ENCODE data around the gene ACOT8. TPM values are rescaled to one million over a fixed set of nuclear protein-coding genes. Genes with fewer than 3 reads are reported as not detected.

The ACOT8 gene
- total RNA-seq, 1 experiment from 2014 or later, result 19.5 TPM

DNA sequence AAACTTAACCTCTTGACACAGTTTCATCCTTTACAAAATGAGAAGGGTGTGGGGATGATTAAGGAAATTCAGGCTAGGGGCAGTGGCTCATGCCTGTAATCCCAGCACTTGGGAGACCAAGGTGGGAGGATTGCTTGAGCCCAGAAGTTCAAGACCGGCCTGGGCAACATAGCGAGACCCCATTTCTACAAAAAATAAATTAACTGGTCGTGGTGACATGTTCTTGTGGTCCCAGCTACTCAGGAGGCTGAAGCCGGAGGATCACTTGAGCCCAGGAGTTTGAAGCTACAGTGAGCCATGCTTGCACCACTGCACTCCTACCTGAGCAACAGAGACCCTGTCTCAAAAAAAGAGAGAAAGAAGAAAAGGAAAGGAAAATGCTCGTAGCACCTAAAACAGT, 9.3 kb upstream of the ACOT8 start:
- intact Hi-C loops (cut with micrococcal nuclease), result no loop called here
- BruUV-seq (replicated peaks), result no TSS peak
- no peak for DNase-seq (ENCODE audit: unreplicated experiment)
- Mint-ChIP-seq H3K9me3 (ENCODE audit: unreplicated experiment) (no peaks in the 10 kb centered on the region), H3K27me3 (ENCODE audit: insufficient read depth, unreplicated experiment) (no peaks in the 10 kb centered on the region), H3K4me1 (ENCODE audit: insufficient read depth, unreplicated experiment) (peaks cover 7% of the 10 kb centered on the region), H3K27ac (ENCODE audit: low read depth, unreplicated experiment) (no peak overlapping the region), H3K36me3 (ENCODE audit: insufficient read depth, unreplicated experiment) (no peaks in the 10 kb centered on the region), H3K4me3 (ENCODE audit: unreplicated experiment) (no peak overlapping the region)
- POLR2A ChIA-PET, result interaction anchor here (0.6 to 6.5 kb wide), 6 partner anchors 10 to 68 kb away, joined by 3 to 27 read pairs (median 5); partner anchors contain the start of genes ACOT8, PCIF1, ZSWIM1 and ZSWIM3
- TF ChIP-seq, protein P1, sequence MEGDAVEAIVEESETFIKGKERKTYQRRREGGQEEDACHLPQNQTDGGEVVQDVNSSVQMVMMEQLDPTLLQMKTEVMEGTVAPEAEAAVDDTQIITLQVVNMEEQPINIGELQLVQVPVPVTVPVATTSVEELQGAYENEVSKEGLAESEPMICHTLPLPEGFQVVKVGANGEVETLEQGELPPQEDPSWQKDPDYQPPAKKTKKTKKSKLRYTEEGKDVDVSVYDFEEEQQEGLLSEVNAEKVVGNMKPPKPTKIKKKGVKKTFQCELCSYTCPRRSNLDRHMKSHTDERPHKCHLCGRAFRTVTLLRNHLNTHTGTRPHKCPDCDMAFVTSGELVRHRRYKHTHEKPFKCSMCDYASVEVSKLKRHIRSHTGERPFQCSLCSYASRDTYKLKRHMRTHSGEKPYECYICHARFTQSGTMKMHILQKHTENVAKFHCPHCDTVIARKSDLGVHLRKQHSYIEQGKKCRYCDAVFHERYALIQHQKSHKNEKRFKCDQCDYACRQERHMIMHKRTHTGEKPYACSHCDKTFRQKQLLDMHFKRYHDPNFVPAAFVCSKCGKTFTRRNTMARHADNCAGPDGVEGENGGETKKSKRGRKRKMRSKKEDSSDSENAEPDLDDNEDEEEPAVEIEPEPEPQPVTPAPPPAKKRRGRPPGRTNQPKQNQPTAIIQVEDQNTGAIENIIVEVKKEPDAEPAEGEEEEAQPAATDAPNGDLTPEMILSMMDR (IDR thresholded peaks at IDR 0.05; ENCODE audit: unreplicated experiment), result no peak
- CTCF ChIA-PET, result interaction anchor here (0.6 to 0.9 kb wide), 4 partner anchors 14 to 238 kb away, joined by 3 to 5 read pairs (median 4); no protein-coding TSS in a partner anchor

DNA sequence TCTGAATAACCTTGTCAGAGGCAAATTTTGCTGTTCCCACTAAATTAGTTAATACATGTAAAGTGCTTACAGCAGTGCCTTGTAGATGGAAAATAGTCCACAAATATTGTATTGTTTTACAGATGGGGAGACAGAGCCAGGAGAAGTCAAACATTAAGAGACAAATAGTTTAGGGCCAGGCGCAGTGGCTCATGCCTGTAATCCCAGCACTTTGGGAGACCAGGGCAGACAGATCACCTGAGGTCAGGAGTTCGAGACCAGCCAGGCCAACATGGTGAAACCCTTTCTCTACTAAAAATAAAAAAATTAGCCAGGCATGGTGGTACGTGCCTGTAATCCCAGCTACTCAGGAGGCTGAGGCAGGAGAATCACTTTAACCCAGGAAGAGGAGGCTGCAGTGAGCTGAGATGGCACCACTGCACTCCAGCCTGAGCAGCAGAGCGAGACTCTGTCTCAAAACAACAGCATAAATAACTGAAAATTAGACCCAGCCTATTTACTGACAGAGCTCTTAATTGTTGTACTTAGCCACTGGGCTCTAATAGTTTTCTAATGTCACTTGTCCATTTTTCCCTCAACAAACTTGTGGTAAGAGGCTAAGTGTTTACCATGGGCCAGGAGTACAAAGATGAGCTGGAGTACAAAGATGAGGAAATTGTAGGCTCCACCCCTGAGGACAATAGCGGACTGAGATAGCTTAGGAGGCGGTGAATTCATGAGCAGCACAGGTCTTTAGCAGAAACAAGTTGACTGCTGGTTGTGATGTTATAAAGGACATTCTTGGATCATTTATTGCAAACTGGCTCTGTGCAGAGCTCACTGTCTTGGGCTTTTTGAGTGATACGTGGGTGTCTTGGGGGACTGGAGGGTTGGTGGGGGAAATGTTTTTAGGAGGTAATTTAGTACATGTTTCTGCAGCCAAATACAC, 6.6 kb upstream of the ACOT8 start:
- POLR2A ChIA-PET, result interaction anchor here (0.8 to 6.5 kb wide), 5 partner anchors 14 to 71 kb away, joined by 3 to 27 read pairs (median 4); partner anchors contain the start of genes PCIF1 and ZSWIM1
- TF ChIP-seq, protein P1 (IDR thresholded peaks at IDR 0.05; ENCODE audit: unreplicated experiment), result no peak
- Mint-ChIP-seq H3K27me3 (ENCODE audit: insufficient read depth, unreplicated experiment) (no peaks in the 10 kb centered on the region), H3K9me3 (ENCODE audit: unreplicated experiment) (no peaks in the 10 kb centered on the region), H3K4me3 (ENCODE audit: unreplicated experiment) (no peak overlapping the region), H3K27ac (ENCODE audit: low read depth, unreplicated experiment) (no peak overlapping the region), H3K36me3 (ENCODE audit: insufficient read depth, unreplicated experiment) (no peaks in the 10 kb centered on the region), H3K4me1 (ENCODE audit: insufficient read depth, unreplicated experiment) (peaks cover 22% of the 10 kb centered on the region)
- no peak for DNase-seq (ENCODE audit: unreplicated experiment)
- intact Hi-C loops (cut with micrococcal nuclease), result no loop called here
- no TSS peak for BruUV-seq (replicated peaks)
- CTCF ChIA-PET, result interaction anchor here (0.5 to 1.3 kb wide), 4 partner anchors 17 to 555 kb away, joined by 3 to 5 read pairs (median 3); no protein-coding TSS in a partner anchor

DNA sequence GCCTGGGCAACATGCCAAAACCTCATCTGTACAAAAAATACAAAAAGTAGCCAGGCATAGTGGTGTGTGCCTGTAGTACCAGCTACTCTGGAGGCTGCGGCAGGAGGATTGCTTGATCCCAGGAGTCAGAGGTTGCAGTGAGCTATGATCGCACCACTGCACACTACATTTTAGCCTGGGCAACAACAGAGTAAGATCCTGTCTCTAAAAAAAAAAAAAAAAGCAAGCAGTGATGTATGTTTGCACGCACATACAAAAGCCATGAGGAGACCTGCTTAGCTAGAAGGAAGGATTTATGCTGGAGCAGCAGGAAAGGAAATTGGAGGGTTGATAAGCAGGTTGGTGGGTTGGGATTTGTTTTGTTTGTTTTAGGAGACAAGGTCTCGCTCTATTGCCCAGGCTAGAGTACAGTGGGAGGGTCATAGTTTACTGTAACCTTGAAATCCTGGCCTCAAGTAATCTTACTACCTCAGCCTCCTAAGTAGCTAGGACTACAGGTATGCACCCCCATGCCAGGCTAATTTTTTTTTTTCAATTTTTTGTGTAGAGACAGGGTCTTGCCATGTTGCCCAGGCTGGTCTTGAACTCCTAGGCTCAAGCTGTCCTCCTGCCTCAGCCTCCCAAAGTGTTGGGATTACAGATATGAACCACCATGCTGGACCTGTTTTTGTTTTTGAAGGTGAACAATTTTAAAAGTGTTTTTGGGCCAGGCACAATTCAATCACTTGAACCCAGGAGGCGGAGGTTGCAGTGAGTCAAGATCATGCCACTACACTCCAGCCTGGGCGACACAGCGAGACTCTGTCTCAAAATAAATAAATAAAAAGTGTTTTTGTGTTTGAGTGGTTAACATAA, 4.3 kb upstream of the ACOT8 start:
- H3K9me3 Mint-ChIP-seq (ENCODE audit: unreplicated experiment), result no peaks in the 10 kb centered on the region
- H3K36me3 Mint-ChIP-seq (ENCODE audit: insufficient read depth, unreplicated experiment), result peaks cover 6% of the 10 kb centered on the region
- H3K4me1 Mint-ChIP-seq (ENCODE audit: insufficient read depth, unreplicated experiment), result peaks cover 16% of the 10 kb centered on the region
- TF ChIP-seq, protein P1 (IDR thresholded peaks at IDR 0.05; ENCODE audit: unreplicated experiment), result no peak
- intact Hi-C loops (cut with micrococcal nuclease), result no loop called here
- H3K27me3 Mint-ChIP-seq (ENCODE audit: insufficient read depth, unreplicated experiment), result no peaks in the 10 kb centered on the region
- ChIA-PET POLR2A (interaction anchor here (0.9 to 1.4 kb wide), 3 partner anchors 19 to 52 kb away, joined by 3 to 9 read pairs (median 6); partner anchors contain the start of gene ZSWIM1), CTCF (interaction anchor here (0.7 to 1.5 kb wide), 3 partner anchors 12 to 1094 kb away, joined by 4 to 6 read pairs (median 4); no protein-coding TSS in a partner anchor)
- no peak overlapping the region for H3K27ac Mint-ChIP-seq (ENCODE audit: low read depth, unreplicated experiment)
- no peak overlapping the region for H3K4me3 Mint-ChIP-seq (ENCODE audit: unreplicated experiment)
- DNase-seq (ENCODE audit: unreplicated experiment), result peak; percentile 56
- BruUV-seq (replicated peaks), result no TSS peak

All from MCF 10A (cell line).